IMR-90 (cell line): ENCODE data around the gene SLC38A3.

ENCODE experiments used
- BHLHE40 ChIP-seq: fragments of 150-350 bp; IDR thresholded peaks from 2 replicates; pipeline ENCODE4 v1.6.1; 2016; ENCODE audit warnings: mild to moderate bottlenecking, low read depth, low read length
- CEBPB ChIP-seq: IDR thresholded peaks from 2 replicates; pipeline ENCODE4 v1.6.1; 2012; ENCODE audit warnings: low read depth, low read length, improper control_type of control experiment
- CHD1 ChIP-seq: IDR thresholded peaks from 2 replicates; pipeline ENCODE4 v1.6.1; 2012; ENCODE audit warnings: low read depth, low read length, improper control_type of control experiment
- FOS ChIP-seq: fragments of 150-350 bp; IDR thresholded peaks from 2 replicates; pipeline ENCODE4 v1.6.1; 2016; ENCODE audit warnings: low read depth, low read length
- MAZ ChIP-seq: IDR thresholded peaks from 2 replicates; pipeline ENCODE4 v1.6.1; 2012; ENCODE audit warnings: low read depth, mild to moderate bottlenecking, low read length, improper control_type of control experiment, moderate library complexity, borderline replicate concordance
- MXI1 ChIP-seq: IDR thresholded peaks from 2 replicates; pipeline ENCODE4 v1.6.1; 2012; ENCODE audit warnings: low read depth, mild to moderate bottlenecking, low read length, moderate library complexity, borderline replicate concordance
- POLR2A ChIP-seq: IDR thresholded peaks from 2 replicates; pipeline ENCODE4 v1.6.1; 2012; ENCODE audit warnings: mild to moderate bottlenecking, low read depth, low read length
- RAD21 ChIP-seq: IDR thresholded peaks from 2 replicates; pipeline ENCODE4 v1.6.1; 2012; ENCODE audit warnings: low read length, improper control_type of control experiment
- RFX5 ChIP-seq: IDR thresholded peaks from 2 replicates; pipeline ENCODE4 v1.8.0; 2012; ENCODE audit warnings: low read depth, mild to moderate bottlenecking, low read length, moderate library complexity
- SMC3 ChIP-seq: fragments of 150-350 bp; IDR thresholded peaks from 2 replicates; pipeline ENCODE4 v1.6.1; 2016; ENCODE audit warnings: low read depth, mild to moderate bottlenecking, antibody characterized with exemption, low read length, moderate library complexity
- TF ChIP-seq, protein P1 (sequence below): conservative IDR thresholded peaks from 2 replicates; pipeline ENCODE4 v1.5.1; 2012; ENCODE audit warnings: mild to moderate bottlenecking, low read depth, low read length, improper control_type of control experiment
- TF ChIP-seq, protein P2 (sequence below): fragments of 150-350 bp; IDR thresholded peaks from 2 replicates; pipeline ENCODE4 v1.6.1; 2017; ENCODE audit warnings: mild to moderate bottlenecking, antibody characterized with exemption, low read length, low read depth
- TF ChIP-seq, protein P3 (sequence below): fragments of 150-350 bp; IDR thresholded peaks from 2 replicates; pipeline ENCODE4 v1.6.1; 2016; ENCODE audit warnings: low read depth, mild to moderate bottlenecking, low read length, moderate library complexity, borderline replicate concordance

DNA sequence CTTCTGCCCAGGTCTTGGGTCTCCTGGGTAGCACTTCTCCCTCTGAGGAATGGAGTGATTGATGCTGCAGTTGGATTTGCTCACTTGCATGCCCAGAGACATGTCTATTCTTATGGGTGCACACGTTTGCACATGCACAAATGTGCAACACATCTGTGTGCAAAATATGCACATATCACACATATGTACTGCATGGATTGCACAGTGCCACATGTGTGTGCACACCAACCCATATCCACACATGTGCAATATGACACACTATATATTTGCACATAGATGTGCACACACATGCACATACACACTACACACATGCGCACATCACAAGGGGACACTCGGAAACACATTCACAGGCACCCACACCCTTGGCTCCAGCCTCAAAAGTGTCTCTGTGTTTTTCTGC lies 63.2 kb downstream of the SLC38A3 start:
- TF ChIP-seq RFX5 (no peak), POLR2A (no peak), MXI1 (no peak), SMC3 (no peak), RAD21 (no peak), BHLHE40 (no peak), CHD1 (no peak), MAZ (no peak), FOS (no peak), CEBPB (no peak)
- TF ChIP-seq, protein P1, sequence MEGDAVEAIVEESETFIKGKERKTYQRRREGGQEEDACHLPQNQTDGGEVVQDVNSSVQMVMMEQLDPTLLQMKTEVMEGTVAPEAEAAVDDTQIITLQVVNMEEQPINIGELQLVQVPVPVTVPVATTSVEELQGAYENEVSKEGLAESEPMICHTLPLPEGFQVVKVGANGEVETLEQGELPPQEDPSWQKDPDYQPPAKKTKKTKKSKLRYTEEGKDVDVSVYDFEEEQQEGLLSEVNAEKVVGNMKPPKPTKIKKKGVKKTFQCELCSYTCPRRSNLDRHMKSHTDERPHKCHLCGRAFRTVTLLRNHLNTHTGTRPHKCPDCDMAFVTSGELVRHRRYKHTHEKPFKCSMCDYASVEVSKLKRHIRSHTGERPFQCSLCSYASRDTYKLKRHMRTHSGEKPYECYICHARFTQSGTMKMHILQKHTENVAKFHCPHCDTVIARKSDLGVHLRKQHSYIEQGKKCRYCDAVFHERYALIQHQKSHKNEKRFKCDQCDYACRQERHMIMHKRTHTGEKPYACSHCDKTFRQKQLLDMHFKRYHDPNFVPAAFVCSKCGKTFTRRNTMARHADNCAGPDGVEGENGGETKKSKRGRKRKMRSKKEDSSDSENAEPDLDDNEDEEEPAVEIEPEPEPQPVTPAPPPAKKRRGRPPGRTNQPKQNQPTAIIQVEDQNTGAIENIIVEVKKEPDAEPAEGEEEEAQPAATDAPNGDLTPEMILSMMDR = no peak
- TF ChIP-seq, protein P2, sequence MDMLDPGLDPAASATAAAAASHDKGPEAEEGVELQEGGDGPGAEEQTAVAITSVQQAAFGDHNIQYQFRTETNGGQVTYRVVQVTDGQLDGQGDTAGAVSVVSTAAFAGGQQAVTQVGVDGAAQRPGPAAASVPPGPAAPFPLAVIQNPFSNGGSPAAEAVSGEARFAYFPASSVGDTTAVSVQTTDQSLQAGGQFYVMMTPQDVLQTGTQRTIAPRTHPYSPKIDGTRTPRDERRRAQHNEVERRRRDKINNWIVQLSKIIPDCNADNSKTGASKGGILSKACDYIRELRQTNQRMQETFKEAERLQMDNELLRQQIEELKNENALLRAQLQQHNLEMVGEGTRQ = no peak
- TF ChIP-seq, protein P3, sequence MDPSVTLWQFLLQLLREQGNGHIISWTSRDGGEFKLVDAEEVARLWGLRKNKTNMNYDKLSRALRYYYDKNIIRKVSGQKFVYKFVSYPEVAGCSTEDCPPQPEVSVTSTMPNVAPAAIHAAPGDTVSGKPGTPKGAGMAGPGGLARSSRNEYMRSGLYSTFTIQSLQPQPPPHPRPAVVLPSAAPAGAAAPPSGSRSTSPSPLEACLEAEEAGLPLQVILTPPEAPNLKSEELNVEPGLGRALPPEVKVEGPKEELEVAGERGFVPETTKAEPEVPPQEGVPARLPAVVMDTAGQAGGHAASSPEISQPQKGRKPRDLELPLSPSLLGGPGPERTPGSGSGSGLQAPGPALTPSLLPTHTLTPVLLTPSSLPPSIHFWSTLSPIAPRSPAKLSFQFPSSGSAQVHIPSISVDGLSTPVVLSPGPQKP = no peak
